Stimulated activated naive CD8-positive, alpha-beta T cell treated with anti-CD3 and anti-CD28 coated beads, Interleukin-15, Interleukin-2, amounts not matched to agents 100 U/mL and 50 U/mL, for 24 hours (primary cell): ENCODE results near the gene LGALS9.
"Not testable (repeated sequence)": the region's sequence is repeated elsewhere in the genome, so short reads cannot be mapped to it uniquely, and the experiment has no call there.

ENCODE experiments used
- ATAC-seq: fragments of 150-1000 bp; cut with Tn5 transposase; one replicate; pipeline ENCODE4 v1.10.0; 2021
- DNase-seq: peaks from one replicate; pipeline ENCODE4 v3.0.0; 2021

LGALS9 gene

DNA sequence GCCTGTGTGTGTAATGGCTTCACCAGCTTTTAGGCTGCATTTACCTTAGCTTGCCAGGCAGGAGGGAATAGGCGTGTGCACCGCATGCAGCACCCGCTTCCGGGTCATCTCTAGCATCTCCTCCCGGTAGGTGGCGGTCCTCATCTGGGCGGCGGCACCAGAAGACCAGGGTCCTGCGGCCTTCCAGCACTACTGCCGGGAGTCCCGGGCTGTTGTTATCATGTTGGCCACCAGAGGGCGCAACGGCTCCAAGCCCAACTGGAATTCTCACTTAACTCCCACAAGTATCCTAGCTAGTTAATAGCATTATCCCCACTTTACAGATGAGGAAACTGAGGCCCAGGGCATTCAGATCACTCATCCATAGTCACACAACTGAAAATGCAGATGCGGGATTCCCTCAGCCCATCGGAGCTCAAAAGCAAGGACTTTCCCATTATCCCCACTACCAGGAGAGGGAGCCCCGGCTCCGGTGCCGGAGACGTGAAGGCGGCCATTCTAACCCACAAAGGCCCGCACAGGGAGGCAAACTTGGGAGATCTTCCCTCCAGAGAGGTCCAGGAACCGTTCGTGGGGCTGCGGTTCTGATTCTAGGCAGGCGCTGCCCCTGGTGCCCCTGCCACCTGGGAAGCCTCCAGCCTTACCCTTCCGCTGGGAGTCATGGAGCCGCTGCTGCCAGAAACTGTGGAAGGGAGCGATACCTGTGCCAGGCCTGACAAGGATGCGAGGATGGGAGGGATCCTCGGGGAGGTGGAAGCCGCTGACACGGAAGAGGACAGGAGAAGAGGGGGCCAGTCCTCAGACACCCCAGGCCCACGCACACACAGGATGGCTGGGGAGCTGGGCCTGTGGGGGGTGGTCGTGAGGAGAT lies 23.9 kb downstream of the LGALS9 start:
- ATAC-seq (peak; percentile 90), DNase-seq (peak; percentile 83)

- not testable (repeated sequence) for ATAC-seq, DNase-seq
Measured at GRCh38 chr17:27655525-27656111, 24.6 kb downstream of the LGALS9 start.

GRCh38 chr17:27656620-27657019 lies 25.6 kb downstream of the LGALS9 start:
- DNase-seq, ATAC-seq: not testable (repeated sequence)

DNA sequence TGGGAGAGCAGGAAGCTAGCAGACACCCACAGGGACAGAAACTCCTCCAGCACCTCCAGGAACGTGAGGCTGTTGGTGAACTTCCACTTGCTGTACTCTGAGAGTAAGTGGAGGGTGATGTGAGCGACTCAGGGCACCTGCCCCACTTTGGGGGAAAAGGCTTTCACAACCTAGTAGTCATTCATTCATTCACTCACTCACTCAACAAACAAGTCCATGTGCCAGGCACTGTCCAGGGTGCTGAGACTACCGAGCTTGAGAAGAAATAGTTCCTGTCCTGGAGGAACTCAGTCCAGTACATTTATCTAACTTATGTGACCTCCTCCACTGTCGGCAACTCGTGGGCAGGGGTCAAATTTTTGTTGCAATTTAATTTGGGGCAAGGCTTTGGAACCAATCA lies 26.6 kb downstream of the LGALS9 start:
- ATAC-seq: no peak
- DNase-seq: no peak

DNA sequence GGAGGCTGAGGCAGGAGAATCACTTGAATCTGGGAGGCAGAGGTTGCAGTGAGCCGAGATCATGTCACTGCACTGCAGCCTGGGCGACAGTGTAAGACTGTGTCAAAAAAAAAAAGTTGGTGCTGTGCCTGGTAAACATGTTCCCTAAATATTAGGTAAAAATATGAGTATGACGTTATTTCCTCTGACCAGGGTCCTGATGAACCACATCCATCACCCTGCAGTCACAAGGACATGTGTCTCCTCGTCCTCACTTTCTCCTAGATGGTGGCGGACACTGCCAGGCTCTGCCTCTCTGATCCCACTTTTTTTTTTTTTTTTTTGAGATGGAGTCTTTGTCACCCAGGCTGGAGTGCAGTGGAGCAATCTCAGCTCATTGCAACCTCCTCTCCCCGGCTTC lies 28.7 kb downstream of the LGALS9 start:
- DNase-seq (no peak), ATAC-seq (no peak)

DNA sequence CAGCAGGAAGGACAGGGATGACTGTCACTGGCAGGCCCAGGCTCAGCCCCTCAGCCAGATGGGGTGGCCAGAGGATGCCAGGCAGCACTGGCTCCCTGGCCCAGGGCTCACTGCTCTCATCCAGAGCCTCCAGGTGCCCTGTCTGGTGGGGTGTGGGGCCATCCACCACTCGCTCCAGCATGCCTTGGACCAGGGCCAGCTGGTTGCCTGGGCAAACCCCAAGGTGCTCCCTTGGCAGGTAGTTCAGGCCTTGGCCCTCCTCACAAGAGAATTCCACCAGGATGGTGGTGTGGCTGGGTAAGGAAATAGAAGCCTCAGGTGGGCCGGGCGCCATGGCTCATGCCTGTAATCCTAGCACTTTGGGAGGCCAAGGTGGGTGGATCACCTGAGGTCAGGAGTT lies 29.4 kb downstream of the LGALS9 start:
- DNase-seq (no peak), ATAC-seq (no peak)

DNA sequence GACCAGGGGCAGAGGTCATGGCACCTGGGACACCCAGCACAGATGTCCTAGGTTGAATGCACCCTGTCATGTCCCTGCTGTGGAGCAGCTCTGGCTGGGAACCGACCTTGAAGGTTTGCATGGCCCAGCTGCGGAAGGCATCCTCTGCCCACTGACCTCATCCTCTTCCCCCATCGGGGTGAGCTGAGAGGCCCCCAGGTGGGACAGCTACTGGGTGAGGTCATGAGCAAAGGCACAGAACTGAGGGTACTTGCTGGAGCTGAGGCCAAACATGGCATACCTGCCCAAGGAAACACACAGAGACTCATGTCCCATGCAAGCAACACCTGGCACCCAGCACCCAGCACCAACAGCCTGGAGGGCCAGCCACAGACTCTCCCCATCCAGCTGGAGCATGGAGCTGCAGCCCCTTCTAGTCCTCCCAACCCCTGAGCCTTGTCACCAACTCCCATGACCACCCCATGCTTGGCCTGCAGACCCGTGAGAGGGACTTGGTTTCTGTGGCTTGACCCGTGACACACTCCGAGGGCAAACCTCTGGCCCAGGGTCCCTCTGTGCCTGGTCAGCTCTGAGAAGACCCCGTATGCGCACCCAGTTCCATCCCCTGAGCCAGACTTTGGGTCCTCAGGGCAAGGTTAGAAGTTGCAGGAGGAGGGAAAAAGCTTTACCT lies 33.1 kb downstream of the LGALS9 start:
- ATAC-seq (no peak), DNase-seq (no peak)

GRCh38 chr17:27664606-27664965 lies 33.6 kb downstream of the LGALS9 start:
- DNase-seq: no peak
- no peak for ATAC-seq

DNA sequence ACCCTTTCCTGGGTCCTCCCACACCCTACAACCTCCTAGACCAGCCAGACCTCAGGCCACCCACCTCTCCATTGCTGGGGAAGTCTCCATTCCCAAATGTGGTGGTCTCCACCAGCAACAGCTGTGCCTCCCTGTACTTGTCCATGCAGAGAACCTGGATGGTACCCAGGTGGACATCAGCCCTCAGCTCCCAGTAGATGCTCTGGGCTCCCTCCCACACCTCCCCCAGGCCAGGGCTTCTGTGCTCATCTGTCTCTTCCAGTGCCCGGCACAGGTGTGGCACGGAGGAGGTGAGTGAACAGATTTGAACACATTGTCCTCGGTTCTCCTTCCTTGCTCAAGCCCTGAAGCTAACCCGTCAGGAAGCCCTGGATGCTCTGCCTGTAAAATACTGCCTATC lies 34.6 kb downstream of the LGALS9 start:
- ATAC-seq: no peak

DNA sequence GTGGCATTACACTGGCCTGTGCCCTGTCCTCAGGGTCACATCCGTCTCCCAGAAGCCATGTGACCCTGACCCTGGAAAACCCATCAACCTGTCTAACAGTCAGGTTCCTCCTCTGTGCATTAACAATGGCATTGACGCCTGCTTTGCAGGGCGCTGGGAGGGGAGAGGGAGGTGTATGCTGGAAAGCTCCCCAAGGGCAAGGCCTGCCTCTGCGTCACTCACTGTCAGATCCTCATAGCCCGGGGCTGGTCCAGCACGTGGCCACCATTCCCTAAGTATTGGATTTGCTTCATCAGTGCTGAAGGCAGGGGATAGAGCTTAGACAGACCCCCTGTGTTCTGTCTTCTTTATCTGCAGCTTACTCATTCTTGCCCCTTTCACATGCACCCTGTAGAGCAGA lies 35.3 kb downstream of the LGALS9 start:
- ATAC-seq, DNase-seq: not testable (repeated sequence)

More for the DNA sequence above, 34.6 kb downstream of the LGALS9 start:
- DNase-seq: no peak

GRCh38 chr17:27666831-27667560 lies 36.0 kb downstream of the LGALS9 start:
- ATAC-seq (no peak), DNase-seq (no peak)

GRCh38 chr17:27667656-27668487 lies 36.9 kb downstream of the LGALS9 start:
- ATAC-seq (no peak), DNase-seq (no peak)

DNA sequence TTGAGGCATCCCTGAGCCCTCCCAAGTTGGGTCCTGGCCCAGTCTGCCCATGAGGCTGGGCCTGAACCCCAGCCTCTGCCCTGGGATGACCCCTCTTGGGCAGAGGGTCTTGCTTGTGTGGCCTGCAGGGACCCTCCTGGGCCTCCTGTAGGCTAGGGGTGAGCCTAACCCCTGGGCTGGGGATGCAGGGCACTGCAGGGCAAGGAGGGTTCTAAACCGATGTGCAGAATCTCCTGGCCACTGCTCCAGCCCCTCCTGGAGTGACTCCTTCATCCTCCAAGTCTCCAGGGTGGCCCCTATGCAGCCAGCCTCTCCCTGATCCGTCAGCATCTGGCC lies 37.5 kb downstream of the LGALS9 start:
- ATAC-seq: no peak
- DNase-seq: no peak

GRCh38 chr17:27669136-27669535 lies 38.1 kb downstream of the LGALS9 start:
- no peak for DNase-seq
- no peak for ATAC-seq

DNA sequence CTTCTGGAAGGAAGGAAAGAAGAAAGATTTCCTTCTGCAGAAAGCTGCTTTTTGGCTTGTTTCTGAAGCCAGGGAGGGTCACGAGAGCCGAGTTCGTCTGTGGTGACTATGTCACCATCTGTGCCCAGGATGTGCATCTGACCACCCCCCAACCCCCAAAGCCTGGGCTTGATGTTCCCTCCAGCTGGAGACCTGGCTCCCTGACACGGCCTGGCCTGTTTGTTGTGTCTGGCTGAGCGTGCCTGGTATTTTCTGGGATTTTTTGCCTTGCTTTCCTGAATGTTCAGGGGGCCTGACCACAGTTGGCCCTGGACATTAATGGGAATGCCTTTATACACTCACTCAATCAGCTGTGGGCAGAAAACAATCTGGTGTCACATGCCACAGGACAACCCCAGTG lies 38.9 kb downstream of the LGALS9 start:
- DNase-seq (no peak), ATAC-seq (no peak)

DNA sequence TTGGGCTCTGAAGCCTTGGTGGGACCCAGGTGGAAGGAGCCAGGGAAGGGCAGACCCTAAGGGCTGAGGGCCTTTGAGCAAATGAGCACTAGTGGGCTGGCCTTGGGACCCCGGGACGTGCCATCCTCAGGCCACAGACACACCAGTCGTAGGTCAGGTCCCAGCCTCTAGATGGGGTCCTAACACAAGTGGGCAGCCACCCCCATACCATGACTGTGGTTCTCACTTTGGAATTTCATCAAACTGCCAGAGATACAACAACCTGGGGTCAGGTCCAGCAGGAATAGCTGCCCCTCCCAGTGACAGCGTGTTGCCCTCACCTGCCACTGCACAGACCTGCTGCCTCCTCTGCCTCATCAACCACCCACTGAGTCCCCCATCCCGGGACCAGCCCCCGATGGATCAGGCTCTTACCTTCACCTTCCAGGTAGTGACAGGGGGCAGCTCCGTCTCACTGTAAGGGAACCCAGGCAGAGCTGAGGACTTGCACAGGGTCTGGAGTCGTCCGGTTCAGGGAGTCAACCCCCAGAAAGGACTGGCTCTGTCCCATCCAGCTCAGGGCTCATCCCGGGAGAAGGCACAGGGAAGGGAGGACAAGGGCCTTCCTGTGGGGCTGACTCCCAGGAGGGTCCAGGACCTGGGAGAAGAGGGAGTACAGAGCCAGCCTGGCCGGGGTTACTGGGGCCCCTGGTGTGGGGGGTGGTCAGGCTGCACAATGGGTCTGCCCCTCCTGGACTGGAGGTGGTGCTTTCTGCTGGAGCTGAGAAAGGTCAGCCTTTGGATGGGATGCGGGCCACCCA lies 40.0 kb downstream of the LGALS9 start:
- DNase-seq: no peak
- ATAC-seq: no peak

DNA sequence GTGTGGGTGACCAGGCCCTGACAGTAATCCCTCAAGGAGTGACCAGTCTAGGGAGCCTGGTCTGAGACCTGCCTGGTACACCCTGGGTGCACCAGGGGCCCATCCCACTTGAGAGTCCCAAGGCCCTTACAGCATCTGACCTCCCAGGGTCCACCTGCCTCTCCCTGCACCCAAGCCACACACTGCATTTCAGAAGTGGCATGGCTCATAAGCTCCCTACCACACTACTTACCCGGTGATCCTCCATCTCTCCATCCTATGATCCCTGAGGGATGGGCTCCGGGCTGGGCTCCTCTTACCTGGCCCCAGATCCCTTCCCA lies 40.6 kb downstream of the LGALS9 start:
- DNase-seq (no peak), ATAC-seq (no peak)

DNA sequence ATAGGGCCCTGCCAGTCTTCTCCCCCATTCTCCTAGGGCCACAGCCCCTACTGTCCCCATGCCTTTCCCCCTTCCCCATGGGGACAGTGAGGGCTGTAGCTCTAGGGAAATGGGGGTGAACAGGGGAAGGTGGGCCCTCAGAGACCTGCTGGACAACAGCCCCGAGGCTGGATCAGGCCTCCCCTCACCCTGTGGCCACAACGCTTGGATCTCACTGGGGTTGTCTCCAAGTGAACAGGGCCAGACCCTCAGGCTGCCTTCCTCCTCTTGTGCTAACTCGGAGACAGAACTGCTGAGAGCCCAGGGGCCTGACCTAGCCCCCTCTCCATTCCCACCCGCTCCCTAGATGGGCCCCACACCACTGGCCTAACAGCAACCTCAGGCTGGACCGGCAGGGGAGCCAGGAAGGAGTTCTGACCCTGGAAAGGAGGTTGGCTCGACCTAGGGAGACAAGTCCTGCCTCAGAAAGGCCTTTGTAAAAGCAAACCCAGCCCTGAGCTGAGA lies 41.0 kb downstream of the LGALS9 start:
- ATAC-seq: not testable (repeated sequence)

GRCh38 chr17:27674335-27674734 lies 43.3 kb downstream of the LGALS9 start:
- ATAC-seq: no peak
- no peak for DNase-seq

More for the DNA sequence above, 41.0 kb downstream of the LGALS9 start:
- not testable (repeated sequence) for DNase-seq

DNA sequence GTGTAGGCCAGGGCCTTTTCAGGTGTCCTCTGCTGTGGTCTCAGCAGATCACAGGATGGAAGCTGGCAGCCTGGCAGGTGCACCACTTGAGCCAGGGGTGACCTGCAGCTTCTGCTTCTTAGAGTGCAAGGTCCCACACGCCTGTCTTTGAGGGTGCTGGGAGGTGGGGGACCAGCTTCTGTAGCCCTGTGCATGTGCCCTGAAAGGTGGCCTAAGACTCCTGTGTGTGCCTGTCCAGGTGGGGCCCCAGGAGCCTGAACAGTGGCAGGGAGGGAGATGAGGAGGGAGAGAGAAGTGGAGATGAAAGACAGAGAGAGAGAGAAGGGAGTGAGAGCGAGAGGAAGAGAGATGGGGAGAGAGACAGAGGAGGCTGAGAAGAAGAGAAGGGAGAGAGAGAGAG lies 46.2 kb downstream of the LGALS9 start:
- ATAC-seq: no peak
- DNase-seq: no peak

GRCh38 chr17:27686322-27686721 lies 55.3 kb downstream of the LGALS9 start:
- not testable (repeated sequence) for ATAC-seq, DNase-seq
